ENCODE results near the gene ACSF3.

DNA sequence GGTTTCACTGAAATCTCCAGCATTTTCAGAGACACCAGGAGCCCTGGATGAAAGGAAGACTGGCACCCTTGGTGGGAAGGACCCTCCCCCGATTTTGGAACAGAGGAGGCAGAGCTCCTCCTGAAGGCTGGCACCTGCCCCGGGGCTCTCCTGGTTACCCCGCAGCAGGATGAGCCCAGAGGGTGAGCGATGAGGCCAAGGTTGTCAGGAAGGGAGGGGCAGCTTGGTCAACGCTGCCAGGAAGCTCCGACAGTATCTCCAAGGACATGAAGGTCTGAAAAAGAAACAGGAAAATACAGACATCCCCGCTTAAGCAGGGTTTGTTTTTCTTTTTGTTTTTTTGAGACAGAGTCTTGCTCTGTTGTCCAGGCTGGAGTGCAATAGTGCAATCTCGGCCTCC is 15.5 kb upstream of the ACSF3 start:
- TF ChIP-seq CTCF (IDR thresholded peaks at IDR 0.05), result no peak
- TF ChIP-seq POLR2A (IDR thresholded peaks at IDR 0.05), result no peak
- no peak for TF ChIP-seq POLR2AphosphoS5 (IDR thresholded peaks at IDR 0.05)
